ENCODE results near the gene LIPA. TPM values are rescaled to one million over a fixed set of nuclear protein-coding genes. Genes with fewer than 3 reads are reported as not detected.

The LIPA gene
- total RNA-seq, 1 donor from 2014 or later: 70.2 TPM

GRCh38 chr10:89167915-89168314, 83.7 kb downstream of the LIPA start:
- no peak overlapping the region for H3K9ac ChIP-seq (ENCODE audit: low read length)
- Mint-ChIP-seq H3K27ac (ENCODE audit: unreplicated experiment) (no peak overlapping the region), H3K4me1 (ENCODE audit: low read depth, unreplicated experiment) (peaks cover 4% of the 10 kb centered on the region), H3K27me3 (ENCODE audit: low read depth, unreplicated experiment) (peaks cover 14% of the 10 kb centered on the region), H3K36me3 (ENCODE audit: low read depth, unreplicated experiment) (no peaks in the 10 kb centered on the region), H3K9me3 (ENCODE audit: unreplicated experiment) (no peaks in the 10 kb centered on the region), H3K4me3 (ENCODE audit: unreplicated experiment) (no peak overlapping the region)
- no peak for FAIRE-seq
- H3K79me2 ChIP-seq (ENCODE audit: insufficient read depth, low read length): no peaks in the 10 kb centered on the region
- no peaks in the 10 kb centered on the region for H3K9me3 ChIP-seq (ENCODE audit: insufficient read depth, low read depth, low read length)
- TF ChIP-seq CTCF (IDR thresholded peaks at IDR 0.05; ENCODE audit: insufficient read depth, low read depth, low read length) (no peak), EZH2 (IDR thresholded peaks at IDR 0.05; ENCODE audit: insufficient read depth, low read length) (no peak)
- no peak overlapping the region for H3K27ac ChIP-seq (ENCODE audit: low read depth, low read length)
- no peak overlapping the region for H3K4me3 ChIP-seq (ENCODE audit: insufficient read depth, low read depth, low read length)
- no peak overlapping the region for H3K4me2 ChIP-seq (ENCODE audit: low read length)
- no peaks in the 10 kb centered on the region for H4K20me1 ChIP-seq (ENCODE audit: insufficient read depth, low read length)
- peaks cover 10% of the 10 kb centered on the region for H3K27me3 ChIP-seq (ENCODE audit: insufficient read depth, low read length)
- no peak for DNase-seq (ENCODE audit: low read depth)
- H2AFZ ChIP-seq (ENCODE audit: low read depth, low read length): no peak overlapping the region
- H3K4me1 ChIP-seq (ENCODE audit: insufficient read depth, low read length): no peaks in the 10 kb centered on the region
- no peaks in the 10 kb centered on the region for H3K36me3 ChIP-seq (ENCODE audit: insufficient read depth, low read length)

DNA sequence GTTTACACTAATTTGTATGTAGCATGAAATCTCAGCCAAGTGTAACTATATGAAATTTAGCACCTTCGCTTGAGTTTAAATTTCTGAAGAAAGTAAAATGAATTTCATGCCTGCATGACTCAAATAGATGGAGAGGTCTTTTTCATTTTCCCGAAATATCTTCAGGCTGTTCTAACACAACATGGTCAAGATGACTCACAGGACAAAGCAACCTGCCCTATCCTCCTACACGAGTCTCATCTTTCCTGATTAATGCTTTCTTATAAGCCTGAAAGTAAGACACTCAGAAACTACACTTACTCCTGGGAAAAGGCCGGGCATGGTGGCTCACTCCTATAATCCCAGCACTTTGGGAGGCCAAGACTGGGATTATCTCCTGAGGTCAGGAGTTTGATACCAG, 85.7 kb downstream of the LIPA start:
- H3K27ac Mint-ChIP-seq (ENCODE audit: unreplicated experiment): no peak overlapping the region
- DNase-seq (ENCODE audit: low read depth) (peak; percentile 64), FAIRE-seq (peak; percentile 26)
- H3K27me3 Mint-ChIP-seq (ENCODE audit: low read depth, unreplicated experiment): peaks cover 14% of the 10 kb centered on the region
- Histone ChIP-seq H3K79me2 (ENCODE audit: insufficient read depth, low read length) (no peaks in the 10 kb centered on the region), H3K9ac (ENCODE audit: low read length) (no peak overlapping the region), H3K27me3 (ENCODE audit: insufficient read depth, low read length) (peaks cover 10% of the 10 kb centered on the region), H3K36me3 (ENCODE audit: insufficient read depth, low read length) (no peaks in the 10 kb centered on the region), H3K9me3 (ENCODE audit: insufficient read depth, low read depth, low read length) (no peaks in the 10 kb centered on the region), H3K4me1 (ENCODE audit: insufficient read depth, low read length) (no peaks in the 10 kb centered on the region), H4K20me1 (ENCODE audit: insufficient read depth, low read length) (no peaks in the 10 kb centered on the region), H3K27ac (ENCODE audit: low read depth, low read length) (no peak overlapping the region), H2AFZ (ENCODE audit: low read depth, low read length) (no peak overlapping the region), H3K4me3 (ENCODE audit: insufficient read depth, low read depth, low read length) (no peak overlapping the region), H3K4me2 (ENCODE audit: low read length) (no peak overlapping the region)
- TF ChIP-seq EZH2 (IDR thresholded peaks at IDR 0.05; ENCODE audit: insufficient read depth, low read length) (no peak), CTCF (IDR thresholded peaks at IDR 0.05; ENCODE audit: insufficient read depth, low read depth, low read length) (no peak)
- H3K4me3 Mint-ChIP-seq (ENCODE audit: unreplicated experiment): no peak overlapping the region
- H3K9me3 Mint-ChIP-seq (ENCODE audit: unreplicated experiment): no peaks in the 10 kb centered on the region
- no peaks in the 10 kb centered on the region for H3K4me1 Mint-ChIP-seq (ENCODE audit: low read depth, unreplicated experiment)
- no peaks in the 10 kb centered on the region for H3K36me3 Mint-ChIP-seq (ENCODE audit: low read depth, unreplicated experiment)

DNA sequence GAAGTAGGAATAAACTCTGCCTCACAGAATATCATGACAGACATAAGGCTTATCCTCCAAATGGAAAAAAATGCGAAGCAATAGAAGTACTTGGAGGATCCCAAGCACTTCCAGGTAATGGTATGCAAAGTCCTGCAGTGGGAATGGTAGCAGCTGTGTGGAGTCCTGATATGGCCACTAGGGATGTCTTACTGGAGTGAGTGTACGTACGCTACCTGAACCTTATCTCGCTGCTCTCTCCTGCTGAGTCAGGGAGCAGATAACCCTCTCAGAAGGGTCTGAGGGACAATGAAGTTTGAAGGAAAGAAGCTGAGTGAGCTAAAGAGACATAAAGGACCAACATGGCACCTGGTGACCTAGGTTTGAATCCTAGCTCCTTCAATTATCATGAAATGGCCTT, 86.7 kb downstream of the LIPA start:
- peaks cover 14% of the 10 kb centered on the region for H3K27me3 Mint-ChIP-seq (ENCODE audit: low read depth, unreplicated experiment)
- H3K9me3 Mint-ChIP-seq (ENCODE audit: unreplicated experiment): no peaks in the 10 kb centered on the region
- H3K4me2 ChIP-seq (ENCODE audit: low read length): no peak overlapping the region
- no peak overlapping the region for H3K4me3 Mint-ChIP-seq (ENCODE audit: unreplicated experiment)
- no peak overlapping the region for H3K4me3 ChIP-seq (ENCODE audit: insufficient read depth, low read depth, low read length)
- no peaks in the 10 kb centered on the region for H3K4me1 Mint-ChIP-seq (ENCODE audit: low read depth, unreplicated experiment)
- no peaks in the 10 kb centered on the region for H3K9me3 ChIP-seq (ENCODE audit: insufficient read depth, low read depth, low read length)
- no peaks in the 10 kb centered on the region for H3K36me3 ChIP-seq (ENCODE audit: insufficient read depth, low read length)
- H3K27ac ChIP-seq (ENCODE audit: low read depth, low read length): no peak overlapping the region
- H4K20me1 ChIP-seq (ENCODE audit: insufficient read depth, low read length): no peaks in the 10 kb centered on the region
- no peaks in the 10 kb centered on the region for H3K79me2 ChIP-seq (ENCODE audit: insufficient read depth, low read length)
- TF ChIP-seq CTCF (IDR thresholded peaks at IDR 0.05; ENCODE audit: insufficient read depth, low read depth, low read length): no peak
- TF ChIP-seq EZH2 (IDR thresholded peaks at IDR 0.05; ENCODE audit: insufficient read depth, low read length): no peak
- peaks cover 10% of the 10 kb centered on the region for H3K27me3 ChIP-seq (ENCODE audit: insufficient read depth, low read length)
- no peaks in the 10 kb centered on the region for H3K36me3 Mint-ChIP-seq (ENCODE audit: low read depth, unreplicated experiment)
- FAIRE-seq (no peak), DNase-seq (ENCODE audit: low read depth) (no peak)
- no peak overlapping the region for H3K27ac Mint-ChIP-seq (ENCODE audit: unreplicated experiment)
- H3K9ac ChIP-seq (ENCODE audit: low read length): no peak overlapping the region
- H2AFZ ChIP-seq (ENCODE audit: low read depth, low read length): no peak overlapping the region
- H3K4me1 ChIP-seq (ENCODE audit: insufficient read depth, low read length): no peaks in the 10 kb centered on the region

All from astrocyte (in vitro differentiated cells and primary cell).